GM18499 (cell line): ENCODE data around the gene MTFP1.
A peak's percentile ranks its signal among the peaks of the same experiment; 100 is the strongest.
"Not testable (repeated sequence)": the region's sequence is repeated elsewhere in the genome, so short reads cannot be mapped to it uniquely, and the experiment has no call there.

Source experiments
- ATAC-seq: cut with Tn5 transposase; IDR thresholded peaks from one replicate; pipeline ENCODE4 v1.9.1; 2021; ENCODE audit warnings: moderate number of reproducible peaks; ENCODE audit not compliant: insufficient read depth, unreplicated experiment

Gene MTFP1

GRCh38 chr22:30401024-30401423 is 24.5 kb upstream of the MTFP1 start:
- ATAC-seq: not testable (repeated sequence)

DNA sequence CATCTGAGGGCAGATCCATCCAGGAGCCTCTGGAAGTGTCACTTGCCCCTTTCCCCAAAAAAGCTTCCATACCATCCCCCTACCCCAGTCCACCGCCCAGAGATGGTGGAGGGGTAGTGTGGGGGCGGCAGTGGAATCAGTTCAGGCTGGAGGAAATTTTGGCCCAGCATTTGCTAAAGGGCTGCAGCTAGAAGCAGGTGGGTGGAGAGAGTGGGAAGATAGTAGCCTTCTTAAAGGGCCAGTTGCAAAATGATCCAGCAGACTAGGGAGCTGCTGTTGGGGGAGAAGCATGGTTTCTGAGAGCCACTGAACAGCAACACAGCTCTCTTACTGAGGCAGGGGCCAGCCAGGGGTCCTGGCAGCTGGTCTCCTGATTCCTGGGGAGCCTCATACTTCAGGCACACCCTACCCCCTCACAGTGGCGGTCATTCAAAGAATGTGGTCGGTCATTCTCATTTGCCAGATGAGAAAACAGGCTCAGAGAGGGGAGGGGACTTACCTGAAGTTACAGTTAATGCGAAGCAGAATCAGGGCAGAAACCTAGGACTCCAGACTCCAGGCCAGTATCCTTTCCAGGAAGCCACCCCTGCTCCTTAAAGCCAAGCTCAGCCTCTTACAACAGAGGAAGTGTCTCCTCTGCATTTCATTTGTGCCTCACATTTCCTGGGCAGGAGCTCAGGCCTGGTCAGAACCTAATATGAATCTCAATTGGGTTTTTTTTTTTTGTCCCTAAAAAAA is 23.4 kb upstream of the MTFP1 start:
- no peak for ATAC-seq

DNA sequence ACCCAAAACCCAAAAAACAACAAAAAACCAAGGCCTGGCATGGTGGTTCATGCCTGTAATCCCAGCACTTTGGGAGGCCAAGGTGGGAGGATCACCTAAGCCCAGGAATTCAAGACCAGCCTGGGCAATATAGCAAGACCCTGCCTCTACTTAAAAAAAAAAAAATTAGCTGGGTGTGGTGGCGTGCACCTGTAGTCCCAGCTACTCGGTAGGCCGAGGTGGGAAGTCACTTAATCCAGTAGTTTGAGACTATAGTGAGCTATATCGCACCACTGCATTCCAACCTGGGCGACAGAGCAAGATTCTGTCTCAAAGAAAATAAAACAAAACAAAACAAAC is 22.8 kb upstream of the MTFP1 start:
- not testable (repeated sequence) for ATAC-seq

DNA sequence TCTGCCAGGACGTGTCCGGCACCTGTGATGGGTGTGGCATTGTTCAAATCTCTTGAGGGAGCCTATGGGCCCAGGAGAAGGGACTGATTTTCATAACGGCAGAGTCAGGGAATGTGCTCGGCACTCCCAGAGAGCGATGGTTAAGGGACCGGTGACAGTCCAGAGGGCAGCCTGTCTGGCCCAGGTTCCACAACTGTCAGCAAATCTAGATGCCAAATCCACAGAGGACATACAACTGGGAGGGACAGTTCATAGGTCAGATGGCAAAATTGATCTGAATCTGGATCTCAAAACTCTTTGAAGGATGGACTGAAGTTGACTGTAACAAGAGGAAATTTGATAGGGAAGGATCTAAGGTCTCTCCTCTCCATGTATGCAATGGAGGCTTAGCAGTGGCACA is 21.3 kb upstream of the MTFP1 start:
- no peak for ATAC-seq

DNA sequence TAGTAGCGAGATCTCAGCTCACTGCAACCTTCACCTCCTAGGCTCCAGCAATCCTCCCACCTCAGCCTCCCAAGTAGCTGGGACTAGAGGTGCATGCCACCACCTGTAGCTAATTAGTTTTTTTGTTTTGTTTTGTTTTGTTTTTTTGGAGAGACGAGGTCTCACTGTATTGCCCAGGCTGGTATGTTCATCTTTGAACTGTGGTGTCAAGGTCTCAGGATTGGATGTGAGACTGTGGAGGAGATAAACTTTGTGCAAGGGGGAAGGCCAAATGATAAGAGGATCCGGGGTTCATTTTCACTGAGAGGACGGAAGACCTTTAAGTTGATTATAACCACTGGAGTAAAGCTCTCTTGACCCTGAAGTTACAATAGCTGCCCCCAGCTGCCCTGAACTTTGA is 19.8 kb upstream of the MTFP1 start:
- no peak for ATAC-seq

- no peak for ATAC-seq
Observed at GRCh38 chr22:30406400-30406799, 19.2 kb upstream of the MTFP1 start.

- no peak for ATAC-seq
Observed at GRCh38 chr22:30408388-30409102, 17.0 kb upstream of the MTFP1 start.

GRCh38 chr22:30411780-30412179 is 13.8 kb upstream of the MTFP1 start:
- ATAC-seq: no peak

- no peak for ATAC-seq
Observed at GRCh38 chr22:30413001-30413400, 12.6 kb upstream of the MTFP1 start.

DNA sequence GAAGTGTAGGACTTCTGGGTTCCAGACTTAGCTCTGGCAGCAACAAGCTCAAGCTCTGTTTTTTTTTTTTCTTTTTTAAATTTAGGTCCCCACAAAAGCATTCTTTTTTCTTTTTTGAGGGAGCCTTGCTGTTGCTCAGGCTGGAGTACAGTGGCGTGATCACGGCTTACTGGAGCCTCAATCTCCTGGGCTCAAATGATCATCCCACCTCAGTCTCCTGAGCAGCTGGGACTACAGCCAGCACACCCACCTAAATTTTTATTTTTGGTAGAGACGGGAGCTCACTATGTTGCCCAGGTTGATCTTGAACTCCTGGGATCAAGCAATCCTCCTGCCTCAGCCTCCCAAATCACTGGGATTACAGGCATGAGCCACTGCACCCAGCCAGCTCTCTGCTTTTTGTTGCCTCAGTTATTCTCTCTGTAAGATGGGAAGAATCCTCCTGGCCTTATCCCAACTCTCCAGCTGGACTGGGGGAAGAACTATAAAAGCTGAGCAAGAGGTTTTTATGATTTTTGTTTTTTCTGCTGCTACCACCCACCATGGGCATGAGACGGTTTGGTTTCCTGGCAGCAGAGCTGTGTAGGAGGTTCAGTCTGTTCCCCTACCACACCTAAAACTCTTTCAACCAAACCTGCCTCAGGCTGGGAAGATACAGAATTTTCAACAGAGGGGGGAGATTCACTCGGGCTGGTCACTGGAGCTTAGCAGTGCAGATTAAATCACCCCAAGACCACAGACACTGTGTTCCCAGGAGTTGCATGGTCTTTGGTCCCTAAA is 11.6 kb upstream of the MTFP1 start:
- ATAC-seq: no peak

DNA sequence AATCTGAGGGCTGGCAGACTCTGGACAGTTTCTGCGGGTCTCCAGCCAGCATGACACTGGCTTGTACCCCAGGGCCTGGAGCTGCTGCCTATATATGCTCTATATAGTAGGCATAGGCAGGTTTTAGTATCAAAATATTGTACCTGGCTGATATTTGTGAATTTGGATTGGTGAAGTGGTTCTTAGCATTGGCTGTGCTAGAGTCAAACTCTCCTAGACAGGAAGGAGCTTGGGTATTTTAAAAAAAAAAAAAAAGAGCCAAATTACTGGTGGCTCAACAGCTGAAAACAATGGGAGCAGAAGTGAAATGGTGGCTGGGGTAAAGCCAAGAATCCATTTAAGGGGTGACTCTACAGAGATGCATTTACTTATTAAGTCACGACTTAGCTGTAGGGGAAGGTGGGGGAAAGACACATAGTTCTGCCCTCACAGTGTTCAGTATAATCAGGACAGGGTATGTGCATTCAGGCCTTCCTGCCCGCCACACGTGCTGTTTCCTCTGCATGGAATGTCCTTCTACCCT is 11.0 kb upstream of the MTFP1 start:
- ATAC-seq: no peak

DNA sequence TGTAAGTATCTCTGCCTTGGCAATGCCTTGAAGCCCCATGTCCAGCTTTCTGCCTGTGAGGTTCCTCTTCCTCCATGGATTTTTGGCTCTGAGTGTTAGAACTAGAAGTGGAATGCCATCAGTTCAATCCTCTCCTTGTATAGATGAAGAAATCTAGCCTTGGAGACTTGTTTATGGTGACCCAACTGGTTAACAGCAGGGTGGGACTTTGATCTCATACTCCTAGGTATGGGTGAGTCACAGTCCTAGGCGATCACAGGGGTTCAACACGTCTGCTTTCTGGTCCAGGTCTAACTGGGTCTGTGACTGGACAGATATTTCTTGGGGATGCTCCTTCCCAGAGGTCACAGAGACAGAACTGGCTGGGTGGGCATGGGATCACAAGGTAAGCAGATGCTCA is 9.2 kb upstream of the MTFP1 start:
- ATAC-seq: no peak

DNA sequence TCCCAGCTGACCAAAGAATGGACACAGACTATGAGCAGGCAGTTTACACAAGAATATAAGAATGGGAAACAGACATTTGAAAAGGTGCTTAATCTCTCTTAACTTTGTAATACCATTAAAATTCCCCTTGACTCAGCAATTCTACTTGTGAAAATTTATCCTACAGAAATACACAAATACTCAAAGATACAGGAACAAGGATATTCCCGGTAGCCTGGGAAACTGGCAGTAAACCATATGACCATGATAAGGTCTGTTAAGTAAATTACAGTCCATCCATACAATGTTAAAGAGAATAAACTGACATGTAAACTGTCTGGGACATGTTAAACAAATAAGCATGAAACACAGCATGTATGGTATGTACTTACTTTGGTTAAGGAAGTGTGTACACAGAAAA is 8.7 kb upstream of the MTFP1 start:
- no peak for ATAC-seq

DNA sequence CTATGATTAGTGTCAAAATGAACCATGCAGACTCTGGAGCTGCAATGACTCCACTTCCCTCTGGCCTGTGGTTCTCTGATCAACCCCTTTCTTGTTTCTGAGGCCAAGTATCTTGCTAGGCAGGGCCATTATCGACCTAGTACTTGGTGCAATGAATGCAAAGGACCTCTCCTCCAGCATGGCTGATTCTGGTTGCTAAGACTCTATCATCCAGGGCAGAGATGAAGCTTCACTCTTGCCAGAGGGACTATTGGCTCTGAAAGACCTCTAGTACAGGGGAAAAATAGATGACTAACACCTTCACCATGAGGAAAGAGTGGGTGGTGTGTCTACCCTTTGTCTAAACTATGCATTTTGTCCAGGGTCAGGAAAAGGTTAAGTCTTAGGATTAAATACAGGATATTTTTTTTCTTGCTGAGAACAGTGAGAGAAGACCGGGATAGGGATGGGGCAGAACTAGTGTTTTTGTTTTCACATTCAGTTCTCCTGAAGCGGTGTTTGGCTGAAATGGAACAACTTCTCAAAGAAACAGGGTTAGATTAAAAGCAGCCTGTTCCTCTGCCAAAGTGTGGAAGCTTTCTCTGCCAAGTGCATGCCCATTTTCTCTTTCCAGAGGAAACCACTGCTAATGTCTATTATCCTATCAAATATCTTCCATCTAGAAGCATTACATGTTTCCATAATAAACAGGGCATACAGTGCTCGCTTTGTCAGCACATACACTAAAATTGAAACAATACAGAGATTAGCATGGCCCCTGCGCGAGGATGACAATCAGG is 5.0 kb upstream of the MTFP1 start:
- no peak for ATAC-seq

GRCh38 chr22:30421695-30422480 is 3.7 kb upstream of the MTFP1 start:
- ATAC-seq: no peak

DNA sequence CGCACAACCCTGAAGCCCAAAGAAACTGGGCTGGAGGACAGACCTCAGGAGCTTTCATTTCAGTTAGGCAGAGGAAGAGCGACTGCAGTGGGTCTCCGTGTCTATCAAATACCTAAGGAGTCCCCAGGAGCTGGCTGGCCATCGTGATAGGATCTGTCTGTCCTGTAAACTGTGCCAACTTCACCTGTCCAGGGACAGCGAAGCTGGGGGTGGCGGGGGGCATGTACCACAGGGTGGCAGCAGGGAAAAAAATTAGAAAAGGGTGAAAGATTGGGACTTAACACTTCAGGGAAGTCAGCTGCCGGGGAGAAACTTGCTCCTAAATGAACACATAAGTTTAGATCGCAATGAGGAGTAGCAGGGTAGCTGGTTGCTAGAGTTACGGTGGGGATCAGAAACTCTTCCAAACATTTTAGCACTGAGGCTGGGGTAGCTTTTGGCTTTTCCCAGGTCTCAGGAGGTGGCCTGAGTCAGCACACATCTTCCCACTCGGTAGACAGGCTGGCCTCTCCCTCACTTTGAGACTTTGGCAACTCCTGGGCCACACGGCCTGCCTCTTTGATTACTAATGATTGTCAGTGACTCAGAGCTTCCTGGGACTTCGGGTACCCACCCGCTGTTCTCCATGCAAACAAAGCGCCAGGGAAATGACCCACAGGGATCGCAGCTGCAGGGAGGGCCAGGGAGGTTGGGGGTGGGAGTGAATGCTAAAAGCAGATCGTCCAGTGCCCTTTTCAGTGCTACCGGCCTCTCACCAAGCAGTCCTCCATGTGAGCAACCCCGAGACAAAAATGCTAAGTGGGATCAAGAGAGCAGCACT is 2.9 kb upstream of the MTFP1 start:
- ATAC-seq: no peak

DNA sequence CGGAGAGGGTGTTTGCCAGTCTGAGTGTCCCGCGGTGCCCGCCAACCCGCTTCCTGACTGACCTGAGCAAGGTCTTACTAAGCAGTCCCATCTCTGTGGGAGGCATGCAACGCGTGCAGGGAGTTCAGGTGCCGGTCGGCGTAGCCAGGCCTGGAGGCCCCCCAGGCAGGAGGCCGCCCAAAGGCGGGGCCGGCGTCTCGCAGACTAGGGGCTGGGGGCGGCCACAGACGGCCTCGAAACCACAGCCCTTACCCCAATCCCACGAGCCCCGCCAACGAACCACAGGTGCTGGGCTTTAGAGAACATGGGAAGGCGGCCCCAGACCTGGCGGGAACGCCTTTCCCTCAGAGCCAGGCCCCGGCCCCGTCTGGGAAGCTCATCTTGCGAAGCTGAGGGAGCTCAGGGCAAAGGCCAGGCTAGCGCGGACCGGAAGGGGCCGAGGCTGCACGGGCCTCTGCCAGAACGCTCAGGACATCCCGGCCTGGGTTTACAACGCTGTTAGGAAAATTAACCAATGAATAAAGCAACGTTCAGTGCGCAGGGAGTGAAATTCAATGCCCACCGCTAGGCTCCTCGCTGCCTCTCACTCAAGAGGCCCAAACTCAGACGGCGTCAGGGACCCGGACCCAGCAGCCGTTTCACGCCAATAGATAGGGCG is 2.1 kb upstream of the MTFP1 start:
- peak; percentile 20 for ATAC-seq

DNA sequence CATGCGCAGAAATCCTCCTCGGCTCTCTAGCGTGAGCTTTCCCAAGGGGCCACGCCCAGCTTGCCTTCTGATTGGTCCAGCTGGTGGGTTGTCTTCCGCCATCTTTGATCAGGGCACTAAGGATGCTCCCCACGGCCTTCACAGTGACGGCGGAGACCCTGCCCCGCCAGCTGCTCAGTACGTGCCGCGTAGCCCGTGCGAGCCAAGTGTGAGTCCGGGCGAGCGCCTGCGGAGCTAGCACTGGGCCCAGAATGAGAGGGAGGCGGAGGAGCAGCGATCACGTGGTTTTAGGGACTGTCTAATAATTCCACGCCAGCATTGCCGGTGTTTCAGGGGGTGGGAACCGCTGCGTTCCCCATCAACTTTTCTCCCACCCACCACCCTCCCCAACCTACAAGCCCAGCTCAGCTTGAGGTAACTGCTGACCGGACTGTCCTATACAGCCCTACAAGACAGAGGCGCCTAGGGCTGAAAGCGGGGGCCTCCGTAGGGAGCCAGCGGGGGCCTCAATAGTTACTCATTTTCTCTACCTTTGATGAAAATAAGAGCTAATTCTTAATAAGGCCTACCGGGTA is 1.5 kb upstream of the MTFP1 start:
- ATAC-seq: peak; percentile 79
